Measurements from ENCODE around the gene NATD1. TPM values are rescaled to one million over a fixed set of nuclear protein-coding genes. Genes with fewer than 3 reads are reported as not detected.

Gene NATD1
- total and polyA plus RNA-seq, 9 of the 15 experiments (the other 6 are each of a cell fraction or from before 2014, with no cell fraction given) = 0.24 to 5.4 (median 1.6) TPM

- TF ChIP-seq MNT (conservative IDR thresholded peaks at IDR 0.05) = peak; percentile 8 to 74; a peak in 3 of 4 replicates
- TF ChIP-seq PKNOX1 (IDR thresholded peaks at IDR 0.05) = peak; percentile 24; the same call in 1 of the 2 replicates
- TF ChIP-seq STAT5A (IDR thresholded peaks at IDR 0.05; ENCODE audit: borderline replicate concordance, low read length) = no peak
- TF ChIP-seq THRB (CRISPR knock-in tag; conservative IDR thresholded peaks at IDR 0.05) = peak; percentile 26; the same call in 1 of the 2 replicates
- TF ChIP-seq ZFP36 (IDR thresholded peaks at IDR 0.05; ENCODE audit: low read depth, low read length, partially characterized antibody) = no peak
- TF ChIP-seq AFF1 (IDR thresholded peaks at IDR 0.05; ENCODE audit: low read depth in 1 of 2, partially characterized antibody in 2 of 2) = peak in 1 of 2 experiments; percentile 99
- peak; percentile 96 for TF ChIP-seq ZNF766 (CRISPR knock-in tag; conservative IDR thresholded peaks at IDR 0.05)
- peak; percentile 89 for TF ChIP-seq RBFOX2 (IDR thresholded peaks at IDR 0.05; ENCODE audit: low read depth, low read length)
- peak; percentile 45 for TF ChIP-seq CCNT2 (IDR thresholded peaks at IDR 0.05; ENCODE audit: borderline replicate concordance, extremely low read depth, insufficient read length, low read depth, low read length)
- TF ChIP-seq HNRNPL (IDR thresholded peaks at IDR 0.05; ENCODE audit: low read depth, low read length) = peak; percentile 46; the same call in 1 of the 2 replicates
- TF ChIP-seq PHB (CRISPR knock-in tag; IDR thresholded peaks at IDR 0.05) = no peak
- peak in 1 of 2 experiments; percentile 57 for TF ChIP-seq E2F6 (IDR thresholded peaks at IDR 0.05; ENCODE audit: borderline replicate concordance in 1 of 2, extremely low read depth in 1 of 2, insufficient read depth in 1 of 2, insufficient read length in 1 of 2, low read depth in 1 of 2, low read length in 1 of 2, poor library complexity in 1 of 2, severe bottlenecking in 1 of 2)
- peak; percentile 89; the same call in 1 of the 2 replicates for TF ChIP-seq ZBTB9 (CRISPR knock-in tag; IDR thresholded peaks at IDR 0.05)
Measured at GRCh38 chr17:21214015-21214776, 39.0 kb downstream of the NATD1 start, which contains the start of gene TMEM11 (continued).

All from K562 (cell line).